Skeletal muscle satellite cell (primary cell): ENCODE data around the gene GTF3C5.

ENCODE experiments used
- small RNA-seq: library from RNA; depleted of rRNA; stranded (forward); fragments of <200 nt; gene quantifications from one replicate; pipeline ENCODE3, GENCODE V24; 2012

The GTF3C5 gene

Small RNA genes within 50 kb of the gene (small RNA-seq; reads per million reads assigned to genes)
- gene MIR6877: 0.98 reads per million, percentile 29 among the genes with 10 or more reads in this experiment
